HFFc6 (cell line): Measurements from ENCODE around the gene TSPAN9. TPM values are rescaled to one million over a fixed set of nuclear protein-coding genes. Genes with fewer than 3 reads are reported as not detected.

Experiments used
- DNase-seq: peaks from one replicate; pipeline ENCODE4 v3.0.0-alpha.2; 2018
- H3K27ac Mint-ChIP-seq: 2 replicates; pipeline ENCODE4 v1.8.0; 2020; ENCODE audit warnings: mild to moderate bottlenecking, mixed read lengths
- H3K27me3 Mint-ChIP-seq: 2 replicates; pipeline ENCODE4 v1.8.0; 2021; ENCODE audit warnings: mild to moderate bottlenecking, moderate library complexity, mixed read lengths; ENCODE audit not compliant: insufficient read depth
- H3K36me3 Mint-ChIP-seq: 2 replicates; pipeline ENCODE4 v1.8.0; 2021; ENCODE audit warnings: low read depth, mixed read lengths
- H3K4me1 Mint-ChIP-seq: 2 replicates; pipeline ENCODE4 v1.8.0; 2020; ENCODE audit warnings: low read depth, mixed read lengths
- H3K4me3 Mint-ChIP-seq: 2 replicates; pipeline ENCODE4 v1.8.0; 2020; ENCODE audit warnings: mild to moderate bottlenecking, moderate library complexity, mixed read lengths
- H3K9me3 Mint-ChIP-seq: 2 replicates; pipeline ENCODE4 v1.8.0; 2020; ENCODE audit warnings: mild to moderate bottlenecking, mixed read lengths
- total RNA-seq, 6 experiments: library from RNA; stranded (reverse); fragmentation: NEBNext Ultra II Directional; extraction: Animal tissue kit (Norgen Biotek cat#: 25700); gene quantifications; 2 replicates in 1 of 6; 3 replicates in 5 of 6; pipeline ENCODE4 v1.2.3, GENCODE V29; 2021
- TF ChIP-seq, protein P1 (sequence below): fragments of 200-600 bp; sonication (generic); IDR thresholded peaks from 2 replicates; pipeline ENCODE4 v1.5.0; 2021; ENCODE audit warnings: antibody characterized with exemption, mild to moderate bottlenecking

Gene TSPAN9
- total RNA-seq, 6 experiments from 2014 or later: 18.1 to 35.8 (median 22.7) TPM

DNA sequence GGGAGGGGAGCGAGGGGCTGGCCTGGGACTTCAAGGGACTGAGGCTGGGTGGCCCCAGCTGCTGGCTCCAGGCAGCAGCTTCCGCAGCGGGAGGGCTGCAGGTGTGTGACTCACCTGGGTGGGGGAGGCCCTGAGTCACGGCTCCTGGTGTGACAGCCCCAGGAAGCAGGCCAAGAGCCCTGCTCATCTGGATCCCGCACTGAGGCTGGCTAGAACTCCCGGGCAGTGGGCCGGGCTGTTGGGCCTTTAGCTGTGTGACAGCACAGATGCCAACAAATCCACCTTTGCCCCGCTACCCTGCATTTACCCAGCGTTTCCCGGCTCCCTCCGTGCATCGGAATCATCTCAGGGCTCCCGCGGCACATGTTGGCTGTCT lies 233.8 kb downstream of the TSPAN9 start:
- H3K4me3 Mint-ChIP-seq: no peak overlapping the region
- H3K9me3 Mint-ChIP-seq: no peaks in the 10 kb centered on the region
- peaks cover 49% of the 10 kb centered on the region for H3K4me1 Mint-ChIP-seq
- peaks cover 26% of the 10 kb centered on the region for H3K27me3 Mint-ChIP-seq
- DNase-seq: no peak
- H3K27ac Mint-ChIP-seq: peak overlapping the region; percentile 19; the same call in 1 of the 2 replicates
- TF ChIP-seq, protein P1, sequence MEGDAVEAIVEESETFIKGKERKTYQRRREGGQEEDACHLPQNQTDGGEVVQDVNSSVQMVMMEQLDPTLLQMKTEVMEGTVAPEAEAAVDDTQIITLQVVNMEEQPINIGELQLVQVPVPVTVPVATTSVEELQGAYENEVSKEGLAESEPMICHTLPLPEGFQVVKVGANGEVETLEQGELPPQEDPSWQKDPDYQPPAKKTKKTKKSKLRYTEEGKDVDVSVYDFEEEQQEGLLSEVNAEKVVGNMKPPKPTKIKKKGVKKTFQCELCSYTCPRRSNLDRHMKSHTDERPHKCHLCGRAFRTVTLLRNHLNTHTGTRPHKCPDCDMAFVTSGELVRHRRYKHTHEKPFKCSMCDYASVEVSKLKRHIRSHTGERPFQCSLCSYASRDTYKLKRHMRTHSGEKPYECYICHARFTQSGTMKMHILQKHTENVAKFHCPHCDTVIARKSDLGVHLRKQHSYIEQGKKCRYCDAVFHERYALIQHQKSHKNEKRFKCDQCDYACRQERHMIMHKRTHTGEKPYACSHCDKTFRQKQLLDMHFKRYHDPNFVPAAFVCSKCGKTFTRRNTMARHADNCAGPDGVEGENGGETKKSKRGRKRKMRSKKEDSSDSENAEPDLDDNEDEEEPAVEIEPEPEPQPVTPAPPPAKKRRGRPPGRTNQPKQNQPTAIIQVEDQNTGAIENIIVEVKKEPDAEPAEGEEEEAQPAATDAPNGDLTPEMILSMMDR: no peak
- H3K36me3 Mint-ChIP-seq: no peaks in the 10 kb centered on the region

DNA sequence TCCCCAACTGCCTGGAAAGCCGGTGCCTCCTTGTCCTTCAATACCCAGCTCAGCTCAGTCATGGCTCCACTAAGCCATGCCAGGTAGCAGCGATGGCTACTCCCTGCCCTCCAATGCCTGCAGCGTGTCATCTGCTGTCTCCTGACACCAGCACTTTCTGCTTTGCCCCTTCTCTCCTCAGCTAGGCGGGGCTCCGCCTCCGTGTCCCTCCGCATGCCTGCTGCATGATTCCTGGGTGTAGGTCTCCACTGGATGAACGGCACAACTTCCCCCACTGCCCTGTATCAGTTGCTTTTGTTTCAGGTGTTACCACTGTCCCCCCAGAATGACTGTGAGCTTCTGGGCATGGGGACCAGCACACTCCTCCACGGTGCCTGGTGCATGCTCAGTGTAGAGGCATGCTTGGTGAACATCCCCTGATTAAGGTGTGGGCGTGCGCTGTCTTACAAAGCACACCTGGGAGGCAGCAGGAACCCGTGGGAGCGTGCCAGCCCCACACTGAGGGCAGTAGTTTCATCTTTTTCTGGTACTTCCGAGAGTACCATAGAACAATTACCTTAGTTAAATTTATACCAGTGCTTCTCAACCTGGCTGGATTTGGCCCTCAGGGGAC lies 234.4 kb downstream of the TSPAN9 start:
- Mint-ChIP-seq H3K9me3 (no peaks in the 10 kb centered on the region), H3K4me1 (peaks cover 54% of the 10 kb centered on the region), H3K27me3 (peaks cover 27% of the 10 kb centered on the region), H3K36me3 (no peaks in the 10 kb centered on the region), H3K27ac (peak overlapping the region; percentile 19), H3K4me3 (no peak overlapping the region)
- TF ChIP-seq, protein P1: no peak
- DNase-seq: no peak

DNA sequence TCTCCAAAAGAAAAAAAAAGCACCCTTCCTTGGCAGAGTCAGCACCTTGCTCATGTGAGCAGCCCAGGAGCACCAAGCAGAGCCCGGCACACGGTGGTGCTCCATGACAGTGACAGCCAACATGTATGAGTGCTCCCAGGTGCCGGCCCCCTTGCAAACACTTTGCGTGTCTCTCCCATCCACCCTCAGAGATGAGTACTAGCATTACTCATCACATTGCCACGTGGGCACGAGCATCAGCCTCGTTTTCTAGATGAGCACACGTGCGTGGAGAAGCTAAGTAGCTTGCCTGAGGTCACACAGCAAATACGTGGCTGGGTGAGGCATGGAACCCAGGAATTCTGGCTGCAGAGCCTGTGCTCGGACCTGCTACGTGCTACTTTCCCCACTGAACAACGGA lies 235.9 kb downstream of the TSPAN9 start:
- Mint-ChIP-seq H3K9me3 (no peaks in the 10 kb centered on the region), H3K27ac (peak overlapping the region; percentile 97), H3K4me3 (peak overlapping the region; percentile 68), H3K27me3 (peaks cover 27% of the 10 kb centered on the region), H3K4me1 (peaks cover 54% of the 10 kb centered on the region), H3K36me3 (no peaks in the 10 kb centered on the region)
- peak; percentile 85 for DNase-seq
- TF ChIP-seq, protein P1: no peak

DNA sequence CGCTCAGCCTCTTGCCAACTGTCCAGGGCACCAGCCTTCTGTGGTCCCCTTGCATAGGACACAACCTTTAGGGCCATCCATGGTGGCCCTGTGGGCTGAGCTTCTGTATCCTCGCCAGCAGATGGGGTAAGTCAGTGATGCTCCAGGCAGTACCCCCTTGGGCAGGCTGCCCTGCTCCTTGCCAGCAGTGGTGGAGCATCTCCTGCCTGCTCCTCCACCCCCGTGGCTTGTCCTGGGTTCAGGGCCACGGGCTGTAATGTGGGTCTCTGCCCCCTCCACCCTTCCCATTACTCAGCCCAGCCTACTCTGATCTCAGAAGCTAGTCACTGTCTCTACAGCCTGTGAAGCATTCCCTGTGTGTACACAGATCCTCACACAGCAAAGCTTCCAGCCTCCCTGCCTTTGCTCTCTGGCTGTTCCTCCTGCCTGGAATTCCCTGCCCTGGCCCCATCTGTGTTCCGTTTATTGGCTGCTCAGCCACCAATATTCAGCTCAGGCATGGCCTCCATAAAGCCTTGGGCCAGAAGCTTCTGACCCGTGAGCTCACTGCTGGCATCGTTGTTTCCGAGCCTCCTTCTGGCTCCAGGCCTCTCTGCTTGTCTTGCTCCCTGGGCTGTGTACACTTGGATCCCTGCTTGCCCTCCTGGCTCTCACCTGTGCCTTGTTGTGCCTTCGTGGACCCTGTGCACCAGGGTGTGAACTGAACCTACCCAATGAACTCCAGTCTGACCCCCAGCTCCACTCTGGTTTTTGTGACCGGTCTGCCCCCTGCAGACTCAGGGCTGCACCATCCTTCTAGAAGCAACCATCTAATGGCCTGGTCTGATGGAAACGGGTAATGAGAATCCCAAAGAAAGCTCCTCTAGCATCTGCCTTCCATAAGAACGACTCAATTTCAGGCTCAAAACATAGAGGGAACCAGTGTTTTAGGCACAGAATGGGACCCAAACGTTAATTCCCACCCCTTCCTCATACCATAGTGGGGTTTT lies 236.8 kb downstream of the TSPAN9 start:
- Mint-ChIP-seq H3K4me3 (no peak overlapping the region; the same call in 1 of the 2 replicates), H3K36me3 (no peaks in the 10 kb centered on the region), H3K4me1 (peaks cover 54% of the 10 kb centered on the region), H3K27me3 (peaks cover 30% of the 10 kb centered on the region), H3K9me3 (no peaks in the 10 kb centered on the region), H3K27ac (peak overlapping the region; percentile 97)
- TF ChIP-seq, protein P1: peak; percentile 64
- DNase-seq: peak; percentile 28

DNA sequence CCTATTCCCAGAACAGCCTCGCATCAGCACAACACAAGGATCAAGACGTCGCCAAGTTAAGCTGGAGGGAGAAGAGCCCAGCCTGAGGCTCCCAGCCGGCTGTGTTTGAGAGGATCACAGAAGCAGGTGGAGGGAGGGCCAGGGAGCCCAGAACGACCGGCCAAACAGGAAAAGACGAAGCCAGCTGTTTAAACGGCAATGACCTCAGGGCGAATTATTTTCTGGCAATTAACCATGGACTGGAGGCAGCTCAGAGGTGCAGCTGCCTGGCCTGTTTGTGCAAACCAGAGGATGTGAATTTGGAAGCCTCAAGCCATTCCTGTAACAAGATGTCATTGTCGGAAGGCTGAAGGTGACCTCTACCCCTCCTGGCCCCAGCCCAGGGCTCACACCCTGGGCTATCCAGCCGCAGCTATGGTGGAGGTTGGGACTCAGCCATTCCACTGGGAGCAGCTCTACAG lies 238.1 kb downstream of the TSPAN9 start:
- H3K36me3 Mint-ChIP-seq: no peaks in the 10 kb centered on the region
- H3K4me1 Mint-ChIP-seq: peaks cover 54% of the 10 kb centered on the region
- H3K27me3 Mint-ChIP-seq: peaks cover 34% of the 10 kb centered on the region
- DNase-seq: peak; percentile 39
- TF ChIP-seq, protein P1: no peak
- H3K4me3 Mint-ChIP-seq: peak overlapping the region; percentile 3; the same call in 1 of the 2 replicates
- no peaks in the 10 kb centered on the region for H3K9me3 Mint-ChIP-seq
- peak overlapping the region; percentile 44; the same call in 1 of the 2 replicates for H3K27ac Mint-ChIP-seq
